SU-DHL-6 (cell line): ENCODE measurements around the gene OR6S1.

Source experiments
- H2AFZ ChIP-seq: fragments of 200-600 bp; sonication (generic); 2 replicates; pipeline ENCODE4 v1.6.1; 2014; ENCODE audit warnings: low read depth, mild to moderate bottlenecking, moderate library complexity, mixed read lengths, antibody characterized with exemption, low read length; ENCODE audit not compliant: severe bottlenecking
- H3F3A ChIP-seq: fragments of 200-600 bp; shearing (Covaris generic); 2 replicates; pipeline ENCODE4 v1.6.0; 2016; ENCODE audit warnings: antibody characterized with exemption, mild to moderate bottlenecking; ENCODE audit not compliant: insufficient read depth
- H3K27ac ChIP-seq: fragments of 200-600 bp; sonication (generic); 2 replicates; pipeline ENCODE4 v1.5.1; 2016; ENCODE audit warnings: low read depth, mild to moderate bottlenecking, low read length, moderate library complexity, mixed read lengths
- H3K27me3 ChIP-seq: fragments of 200-600 bp; sonication (generic), shearing (Covaris generic); 2 replicates; pipeline ENCODE4 v1.6.0; 2014; ENCODE audit warnings: mild to moderate bottlenecking, low read length
- H3K36me3 ChIP-seq: fragments of 200-600 bp; sonication (generic); 2 replicates; pipeline ENCODE4 v1.6.1; 2014; ENCODE audit warnings: mild to moderate bottlenecking, low read length, mixed read lengths
- H3K4me2 ChIP-seq: fragments of 300-600, 200-600 bp; shearing (Covaris generic), sonication (generic); 2 replicates; pipeline ENCODE4 v1.6.0; 2014; ENCODE audit warnings: low read length, low read depth, mild to moderate bottlenecking; ENCODE audit not compliant: poor library complexity, severe bottlenecking
- H3K4me3 ChIP-seq: fragments of 200-600 bp; sonication (generic); 2 replicates; pipeline ENCODE4 v1.5.1; 2014; ENCODE audit warnings: antibody characterized with exemption, low read length, mild to moderate bottlenecking, mixed read lengths; ENCODE audit not compliant: insufficient read depth, poor library complexity, severe bottlenecking
- H3K79me2 ChIP-seq: fragments of 200-600 bp; sonication (generic); 2 replicates; pipeline ENCODE4 v1.6.1; 2014; ENCODE audit warnings: mild to moderate bottlenecking, low read length, moderate library complexity; ENCODE audit not compliant: insufficient read depth
- H3K9ac ChIP-seq: fragments of 200-600 bp; sonication (generic); 2 replicates; pipeline ENCODE4 v1.7.0; 2014; ENCODE audit warnings: mild to moderate bottlenecking, low read length
- H3K9me2 ChIP-seq: fragments of 200-600 bp; sonication (generic); replicated peaks from 2 replicates; pipeline ENCODE4 v1.6.1; 2014; ENCODE audit warnings: low read length; ENCODE audit not compliant: insufficient read depth
- H3K9me3 ChIP-seq: fragments of 200-600 bp; sonication (generic); 2 replicates; pipeline ENCODE4 v1.6.1; 2014; ENCODE audit warnings: low read length, mixed read lengths; ENCODE audit not compliant: insufficient read depth
- H4K20me1 ChIP-seq: fragments of 200-600 bp; sonication (generic); 2 replicates; pipeline ENCODE4 v1.6.1; 2014; ENCODE audit warnings: low read depth, mild to moderate bottlenecking, antibody characterized with exemption, low read length, moderate library complexity, mixed read lengths
- EZH2phosphoT487 ChIP-seq: fragments of 200-600 bp; sonication (generic), shearing (Covaris generic); conservative IDR thresholded peaks from 2 replicates; pipeline ENCODE4 v1.6.1; 2018; ENCODE audit warnings: mild to moderate bottlenecking, antibody characterized with exemption, low read length, moderate library complexity, mixed read lengths
- TF ChIP-seq, protein P1 (sequence below): fragments of 200-600 bp; sonication (generic); IDR thresholded peaks from one replicate; pipeline ENCODE4 v1.5.1; 2017; ENCODE audit warnings: antibody characterized with exemption, mild to moderate bottlenecking, low read length, moderate library complexity; ENCODE audit not compliant: insufficient read depth, poor library complexity, severe bottlenecking

OR6S1 gene

GRCh38 chr14:20661197-20661596 is 19.7 kb upstream of the OR6S1 start:
- H3K27ac ChIP-seq, result no peak overlapping the region
- H3K4me2 ChIP-seq, result no peak overlapping the region
- no peak overlapping the region for H2AFZ ChIP-seq
- H3K9me2 ChIP-seq, result no peaks in the 10 kb centered on the region
- TF ChIP-seq, protein P1, sequence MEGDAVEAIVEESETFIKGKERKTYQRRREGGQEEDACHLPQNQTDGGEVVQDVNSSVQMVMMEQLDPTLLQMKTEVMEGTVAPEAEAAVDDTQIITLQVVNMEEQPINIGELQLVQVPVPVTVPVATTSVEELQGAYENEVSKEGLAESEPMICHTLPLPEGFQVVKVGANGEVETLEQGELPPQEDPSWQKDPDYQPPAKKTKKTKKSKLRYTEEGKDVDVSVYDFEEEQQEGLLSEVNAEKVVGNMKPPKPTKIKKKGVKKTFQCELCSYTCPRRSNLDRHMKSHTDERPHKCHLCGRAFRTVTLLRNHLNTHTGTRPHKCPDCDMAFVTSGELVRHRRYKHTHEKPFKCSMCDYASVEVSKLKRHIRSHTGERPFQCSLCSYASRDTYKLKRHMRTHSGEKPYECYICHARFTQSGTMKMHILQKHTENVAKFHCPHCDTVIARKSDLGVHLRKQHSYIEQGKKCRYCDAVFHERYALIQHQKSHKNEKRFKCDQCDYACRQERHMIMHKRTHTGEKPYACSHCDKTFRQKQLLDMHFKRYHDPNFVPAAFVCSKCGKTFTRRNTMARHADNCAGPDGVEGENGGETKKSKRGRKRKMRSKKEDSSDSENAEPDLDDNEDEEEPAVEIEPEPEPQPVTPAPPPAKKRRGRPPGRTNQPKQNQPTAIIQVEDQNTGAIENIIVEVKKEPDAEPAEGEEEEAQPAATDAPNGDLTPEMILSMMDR, result no peak
- no peak for TF ChIP-seq EZH2phosphoT487
- no peaks in the 10 kb centered on the region for H3K9me3 ChIP-seq
- no peaks in the 10 kb centered on the region for H3K36me3 ChIP-seq
- no peaks in the 10 kb centered on the region for H3K27me3 ChIP-seq
- no peaks in the 10 kb centered on the region for H3F3A ChIP-seq
- no peaks in the 10 kb centered on the region for H4K20me1 ChIP-seq
- no peak overlapping the region for H3K4me3 ChIP-seq
- no peak overlapping the region for H3K9ac ChIP-seq
- no peaks in the 10 kb centered on the region for H3K79me2 ChIP-seq

- Histone ChIP-seq H3K4me2 (no peak overlapping the region), H3K4me3 (no peak overlapping the region), H2AFZ (no peak overlapping the region), H4K20me1 (no peaks in the 10 kb centered on the region), H3K27me3 (no peaks in the 10 kb centered on the region), H3F3A (no peaks in the 10 kb centered on the region), H3K9me2 (no peaks in the 10 kb centered on the region), H3K36me3 (no peaks in the 10 kb centered on the region), H3K9me3 (no peaks in the 10 kb centered on the region), H3K79me2 (no peaks in the 10 kb centered on the region), H3K27ac (no peak overlapping the region), H3K9ac (no peak overlapping the region)
- TF ChIP-seq, protein P1, result no peak
- TF ChIP-seq EZH2phosphoT487, result no peak
These were observed 18.4 kb upstream of the OR6S1 start for GRCh38 chr14:20659813-20660395.

GRCh38 chr14:20659336-20659735 is 17.8 kb upstream of the OR6S1 start:
- no peaks in the 10 kb centered on the region for H3F3A ChIP-seq
- H2AFZ ChIP-seq, result no peak overlapping the region
- H3K4me3 ChIP-seq, result no peak overlapping the region
- H3K36me3 ChIP-seq, result no peaks in the 10 kb centered on the region
- H3K9me2 ChIP-seq, result no peaks in the 10 kb centered on the region
- no peak overlapping the region for H3K27ac ChIP-seq
- no peaks in the 10 kb centered on the region for H3K9me3 ChIP-seq
- no peak overlapping the region for H3K4me2 ChIP-seq
- no peaks in the 10 kb centered on the region for H4K20me1 ChIP-seq
- no peak overlapping the region for H3K9ac ChIP-seq
- no peak for TF ChIP-seq EZH2phosphoT487
- TF ChIP-seq, protein P1, result no peak
- H3K27me3 ChIP-seq, result no peaks in the 10 kb centered on the region
- no peaks in the 10 kb centered on the region for H3K79me2 ChIP-seq
